GM18909 (cell line): ENCODE results near the gene ERVH48-1.
"Not testable (repeated sequence)": the region's sequence is repeated elsewhere in the genome, so short reads cannot be mapped to it uniquely, and the experiment has no call there.

Experiments
- ATAC-seq: cut with Tn5 transposase; IDR thresholded peaks from one replicate; pipeline ENCODE4 v1.9.1; 2021; ENCODE audit warnings: mild to moderate bottlenecking; ENCODE audit not compliant: unreplicated experiment, poor library complexity

ERVH48-1 gene

DNA sequence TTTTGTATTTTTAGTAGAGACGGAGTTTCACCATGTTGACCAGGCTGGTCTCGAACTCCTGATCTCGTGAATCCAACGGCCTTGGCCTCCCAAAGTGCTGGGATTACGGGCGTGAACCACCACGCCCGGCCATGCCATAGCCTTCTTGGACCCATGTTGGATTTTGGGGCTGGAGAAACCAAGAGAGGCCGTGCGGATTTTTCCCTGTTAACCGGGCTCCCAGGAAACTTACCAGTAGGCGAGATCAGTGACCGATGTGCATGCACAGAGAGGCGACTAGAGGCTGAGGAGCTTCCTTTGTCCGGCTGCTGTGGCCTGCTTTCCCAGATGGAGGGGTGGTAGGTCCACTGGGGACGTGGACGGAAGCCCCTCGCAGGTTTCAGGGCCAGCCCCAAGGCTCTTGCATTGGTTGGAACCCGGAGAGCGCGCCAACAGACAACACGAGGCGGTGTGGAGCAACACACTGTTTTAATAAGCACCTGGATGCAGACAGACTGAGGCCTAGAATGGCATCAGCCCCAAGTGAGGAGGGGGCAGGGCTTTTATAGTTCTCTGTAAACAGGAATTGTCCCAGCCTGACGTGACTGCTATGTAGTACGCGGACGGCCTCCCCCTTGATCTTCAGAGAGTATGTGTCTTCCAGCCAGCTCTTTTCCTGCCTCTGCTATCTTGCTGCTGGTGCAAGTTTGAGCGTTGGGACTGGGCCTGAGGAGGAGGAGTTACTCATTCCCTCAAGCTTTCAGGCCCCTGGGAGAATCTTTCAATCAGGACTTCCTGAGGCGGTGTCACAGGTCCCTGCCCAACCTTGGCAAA lies at the start of gene ERVH48-1:
TSS of gene ERVH48-1 (minus strand) at position 517 of the 813 bp plus-strand sequence. CDS start 6,624 bp downstream, outside the sequence.
- ATAC-seq = no peak

DNA sequence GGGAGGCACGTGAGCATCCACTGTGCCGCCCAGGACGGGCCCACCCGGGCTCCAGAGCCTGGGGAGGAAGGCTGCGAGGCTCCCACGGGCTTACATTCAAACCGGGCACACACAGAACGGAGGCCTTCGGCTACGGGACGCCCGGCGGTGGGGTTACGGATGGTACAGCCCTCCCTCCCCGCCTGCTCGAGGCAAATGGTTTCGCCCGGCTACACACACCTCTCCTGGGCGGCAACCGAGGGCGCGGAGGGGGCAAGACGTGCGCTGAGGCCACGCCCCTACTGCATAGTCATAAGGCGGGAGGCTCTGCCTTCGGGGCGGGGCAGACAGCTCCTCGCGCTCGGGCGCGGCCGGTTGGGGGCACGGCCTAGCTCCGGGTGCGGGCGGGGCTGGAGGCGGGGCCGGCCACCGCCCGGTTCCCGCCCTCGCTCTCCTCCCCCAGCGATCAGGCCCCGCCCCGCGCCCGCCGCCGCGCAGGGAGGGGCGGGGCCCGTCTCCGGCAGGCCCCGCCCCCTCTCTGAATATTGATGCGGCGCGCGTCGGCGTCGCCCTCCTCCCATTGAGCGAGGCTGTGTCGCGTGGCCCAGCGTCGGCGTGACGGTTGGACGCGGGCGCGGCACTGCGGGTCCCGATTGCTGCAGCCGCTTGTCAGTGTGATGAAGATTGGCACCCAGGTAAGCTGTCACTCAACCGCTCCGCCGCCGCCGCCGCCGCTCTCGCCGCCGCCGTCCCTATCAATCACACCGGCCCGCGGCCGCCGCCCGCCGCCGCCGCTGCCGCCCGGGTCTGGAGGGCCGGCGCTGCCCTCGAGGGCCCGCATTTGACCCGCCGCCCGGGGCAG lies 48.8 kb upstream of the ERVH48-1 start, which contains the start of gene PKNOX1:
TSS of gene PKNOX1 (plus strand) at position 572 of the 841 bp plus-strand sequence. CDS start 29,820 bp downstream, outside the sequence.
- peak; percentile 84 for ATAC-seq

DNA sequence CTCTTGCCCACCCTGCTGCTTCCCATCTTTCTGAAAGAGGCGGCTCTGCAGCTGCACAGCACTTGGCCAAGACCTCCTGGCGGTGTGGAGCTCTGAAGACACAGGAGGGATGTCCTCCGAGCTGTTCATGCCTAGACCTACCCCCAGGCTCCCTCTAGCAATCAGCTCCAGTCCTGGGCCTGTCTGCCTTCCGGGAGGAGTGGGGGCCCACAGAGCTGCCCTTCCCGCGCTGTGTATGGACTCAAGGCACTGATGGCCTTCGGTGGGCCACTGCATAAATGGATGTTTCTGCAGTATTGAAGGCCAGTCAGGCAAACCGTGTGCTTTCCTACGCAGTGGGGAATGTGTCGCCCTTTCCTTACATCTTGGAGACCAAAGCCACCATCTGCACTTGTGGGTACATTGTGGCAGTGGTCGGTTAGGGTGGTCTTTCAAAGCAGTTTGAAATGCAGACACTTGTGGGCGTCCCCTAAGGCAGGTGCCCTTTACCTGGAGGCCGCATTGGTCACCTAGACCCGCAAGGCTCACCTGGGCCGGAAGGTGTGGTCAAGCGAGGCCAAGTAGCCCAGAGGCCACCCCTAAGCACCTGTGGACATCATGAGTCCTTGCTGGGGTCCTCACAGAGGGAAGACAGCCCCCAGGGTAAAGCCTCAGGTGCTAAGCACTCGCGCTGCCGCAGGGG lies 48.0 kb upstream of the ERVH48-1 start:
- no peak for ATAC-seq

DNA sequence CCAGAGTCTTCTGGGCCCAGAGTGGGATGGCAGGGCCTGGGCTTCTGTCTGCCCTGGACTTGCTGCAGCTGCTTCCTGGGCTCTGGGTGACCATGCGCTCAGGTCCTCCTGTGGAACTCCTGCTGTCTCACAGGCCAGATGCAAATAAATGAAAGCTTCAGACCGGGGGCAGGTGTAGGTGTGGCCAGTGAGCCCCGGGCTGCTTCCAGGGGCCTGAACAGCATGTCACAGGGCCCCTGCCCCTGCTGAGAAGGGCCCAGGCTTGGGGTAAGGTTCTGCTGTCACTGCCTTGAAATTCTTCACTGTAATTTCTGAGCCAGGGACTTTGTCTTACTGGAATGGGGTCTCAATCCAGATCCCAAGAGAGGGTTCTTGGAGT lies 46.5 kb upstream of the ERVH48-1 start:
- ATAC-seq = no peak

DNA sequence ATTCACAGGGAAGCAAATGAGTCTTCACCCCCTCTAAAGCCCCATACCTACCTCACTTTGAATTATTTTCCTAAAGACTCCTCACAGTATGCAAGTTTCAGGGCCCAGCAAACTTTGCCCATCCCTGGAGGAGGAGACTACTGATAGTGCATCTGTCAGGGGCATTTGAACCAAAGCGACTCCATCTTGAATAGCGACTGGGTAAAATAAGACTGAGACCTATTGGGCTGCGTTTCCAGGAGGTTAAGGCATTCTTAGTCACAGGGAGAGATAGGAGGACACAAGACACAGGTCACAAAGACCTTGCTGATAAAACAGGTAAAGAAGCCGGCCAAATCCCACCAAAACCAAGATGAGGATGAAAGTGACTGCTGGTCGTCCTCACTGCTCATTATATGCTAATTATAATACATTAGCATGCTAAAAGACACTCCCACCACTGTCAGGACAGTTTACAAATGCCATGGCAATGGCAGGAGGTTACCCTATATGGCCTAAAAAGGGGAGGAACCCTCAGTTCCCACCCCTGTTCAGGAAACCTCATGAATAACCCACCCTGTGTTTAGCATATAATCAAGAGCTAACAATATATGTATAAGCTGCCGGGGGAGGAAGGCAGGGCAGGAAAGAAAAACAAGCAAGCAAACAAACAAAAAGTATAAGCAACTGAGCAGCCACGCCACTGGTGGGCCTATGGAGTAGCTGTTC lies 45.7 kb upstream of the ERVH48-1 start:
- no peak for ATAC-seq

DNA sequence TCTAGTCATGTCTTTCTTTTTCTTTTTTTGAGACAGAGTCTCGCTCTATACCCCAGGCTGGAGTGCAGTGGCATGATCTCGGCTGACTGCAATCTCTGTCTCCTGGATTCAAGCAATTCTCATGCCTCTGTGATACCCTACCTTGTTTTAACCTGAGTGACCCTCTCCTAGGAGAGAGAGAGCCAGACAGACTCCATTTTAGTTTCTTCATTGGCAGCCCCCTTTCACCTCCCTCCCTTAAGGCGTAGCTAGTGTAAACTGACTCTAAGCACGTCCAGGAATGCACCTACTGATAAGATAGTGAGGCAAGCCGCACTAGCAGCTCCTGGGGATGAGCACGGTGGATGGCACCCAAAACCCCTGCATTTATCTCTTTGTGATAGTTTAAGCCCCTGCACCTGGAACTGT lies 43.8 kb upstream of the ERVH48-1 start:
- no peak for ATAC-seq

DNA sequence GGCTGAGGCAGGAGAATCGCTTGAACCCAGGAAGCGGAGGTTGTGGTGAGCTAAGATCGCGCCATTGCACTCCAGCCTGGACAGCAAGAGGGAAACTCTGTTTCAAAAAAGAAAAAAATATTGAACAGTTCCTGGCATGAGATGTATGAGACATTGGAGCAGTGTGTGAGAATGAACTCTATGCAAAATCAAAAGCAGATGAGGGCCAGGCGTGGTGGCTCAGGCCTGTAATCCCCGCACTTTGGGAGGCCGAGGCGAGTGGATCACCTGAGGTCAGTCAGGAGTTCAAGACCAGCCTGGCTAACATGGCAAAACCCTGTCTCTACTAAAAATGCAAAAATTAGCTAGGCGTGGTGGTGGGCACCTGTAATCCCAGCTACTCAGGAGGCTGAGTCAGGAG lies 42.2 kb upstream of the ERVH48-1 start:
- ATAC-seq = not testable (repeated sequence)

DNA sequence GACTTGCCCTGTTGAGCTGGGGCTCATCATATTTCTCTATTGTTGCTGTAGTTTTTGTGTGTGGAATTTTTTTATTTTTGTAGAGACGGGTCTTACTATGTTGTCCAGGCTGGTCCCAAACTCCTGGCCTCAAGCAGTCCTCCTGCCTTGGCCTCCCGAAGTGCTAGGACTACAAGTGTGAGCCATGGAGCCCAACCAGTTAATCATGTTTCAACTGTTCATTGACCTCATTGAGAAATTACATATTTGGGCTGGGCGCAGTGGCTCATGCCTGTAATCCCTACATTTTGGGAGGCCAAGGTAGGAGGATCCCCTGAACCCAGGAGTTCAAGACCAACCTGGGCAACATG lies 39.8 kb upstream of the ERVH48-1 start:
- no peak for ATAC-seq

DNA sequence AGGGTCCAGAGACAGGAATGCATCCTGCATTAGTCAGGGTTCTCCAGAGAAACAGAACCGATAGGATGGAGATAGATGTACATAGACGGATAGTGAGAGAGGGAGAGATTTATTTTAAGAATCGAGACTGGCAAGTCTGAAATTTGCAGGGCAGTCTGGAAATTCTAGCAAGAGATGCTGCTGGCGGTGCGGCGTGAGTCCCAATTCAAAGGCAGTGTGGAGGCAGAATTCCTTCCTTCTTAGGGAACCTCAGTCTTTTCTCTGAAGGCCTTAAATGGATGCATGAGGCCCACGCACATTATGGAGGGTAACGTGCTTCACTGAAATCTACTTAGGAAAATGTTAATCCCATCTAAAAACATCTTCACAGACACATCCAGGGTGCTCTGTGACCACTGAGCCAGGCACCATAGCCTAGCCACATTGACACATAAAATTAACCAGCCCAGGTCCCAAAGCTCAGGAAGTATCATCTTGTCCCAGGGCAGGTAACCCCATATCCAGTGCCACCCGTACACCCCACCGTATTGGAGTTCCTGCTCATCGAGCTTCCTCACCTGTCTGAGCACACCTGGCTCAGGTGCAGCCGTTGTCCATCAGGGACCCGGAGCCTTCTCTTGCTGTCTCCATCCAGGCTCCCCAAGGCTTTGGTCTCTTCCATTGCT lies 39.2 kb upstream of the ERVH48-1 start:
- no peak for ATAC-seq

DNA sequence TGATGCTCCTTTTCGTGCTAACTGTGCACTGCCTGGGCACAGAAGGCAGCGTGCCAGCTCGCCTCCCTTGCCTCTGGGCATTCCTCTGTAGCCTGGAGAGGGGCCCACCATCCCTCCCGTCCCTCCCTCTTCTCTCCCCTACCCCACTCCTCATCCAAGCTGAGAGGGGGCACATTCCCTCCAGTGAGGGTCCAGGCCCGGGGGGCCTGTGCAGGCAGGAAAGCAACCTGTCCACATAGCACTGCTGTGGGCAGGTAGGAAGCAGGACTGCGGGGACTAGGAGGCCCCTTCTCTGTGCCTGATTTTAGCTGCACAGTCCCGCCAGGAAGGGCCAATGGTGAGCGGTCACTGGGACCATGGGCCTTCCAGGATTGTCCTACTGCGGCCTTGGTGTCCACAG lies 38.7 kb upstream of the ERVH48-1 start:
- no peak for ATAC-seq

DNA sequence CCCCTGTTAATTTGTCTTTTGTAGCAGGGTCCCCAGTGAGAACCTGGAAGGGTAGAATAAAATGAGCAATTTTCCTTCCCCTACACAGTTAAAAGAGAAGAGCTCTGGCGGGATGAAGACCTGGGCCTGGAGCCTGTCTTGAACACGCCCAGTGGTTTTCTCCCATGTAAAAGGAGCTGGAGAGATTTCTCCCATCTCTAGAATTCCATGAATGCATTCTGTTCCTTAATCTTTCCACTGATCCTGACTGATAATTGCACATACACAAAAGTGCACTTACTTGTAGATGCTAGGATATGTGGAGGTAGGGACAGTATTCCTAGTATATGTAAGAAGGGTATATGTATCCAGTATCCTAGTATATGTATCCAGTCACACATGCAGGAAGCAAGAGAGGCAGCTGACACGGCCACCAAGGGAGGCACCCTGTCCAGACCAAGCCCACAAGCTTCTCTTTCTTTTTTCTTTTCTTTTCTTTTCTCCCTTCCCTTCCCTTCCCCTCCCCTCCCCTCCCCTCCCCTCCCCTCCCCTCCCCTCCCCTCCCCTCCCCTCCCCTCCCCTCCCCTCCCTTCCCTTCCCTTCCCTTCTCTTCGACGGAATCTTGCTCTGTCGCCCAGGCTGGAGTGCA lies 37.1 kb upstream of the ERVH48-1 start:
- no peak for ATAC-seq

DNA sequence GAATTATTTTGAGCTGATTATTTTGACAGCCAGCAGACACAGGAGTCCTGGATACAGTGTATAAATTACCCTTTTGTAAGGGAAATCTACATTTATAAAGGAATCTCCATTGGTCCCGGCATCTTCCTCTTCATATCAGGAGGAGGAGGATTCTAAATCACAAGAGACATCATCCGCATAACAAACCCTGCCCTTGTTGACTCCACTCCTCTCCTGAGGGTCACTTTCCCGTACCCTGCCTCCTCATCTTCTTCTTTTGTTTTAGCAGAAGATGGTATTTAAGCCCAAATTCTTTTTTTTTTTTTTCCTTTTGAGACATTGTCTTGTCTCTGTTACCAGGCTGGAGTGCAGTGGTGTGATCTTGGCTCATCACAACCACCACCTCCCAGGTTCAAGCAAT lies 34.3 kb upstream of the ERVH48-1 start:
- no peak for ATAC-seq

DNA sequence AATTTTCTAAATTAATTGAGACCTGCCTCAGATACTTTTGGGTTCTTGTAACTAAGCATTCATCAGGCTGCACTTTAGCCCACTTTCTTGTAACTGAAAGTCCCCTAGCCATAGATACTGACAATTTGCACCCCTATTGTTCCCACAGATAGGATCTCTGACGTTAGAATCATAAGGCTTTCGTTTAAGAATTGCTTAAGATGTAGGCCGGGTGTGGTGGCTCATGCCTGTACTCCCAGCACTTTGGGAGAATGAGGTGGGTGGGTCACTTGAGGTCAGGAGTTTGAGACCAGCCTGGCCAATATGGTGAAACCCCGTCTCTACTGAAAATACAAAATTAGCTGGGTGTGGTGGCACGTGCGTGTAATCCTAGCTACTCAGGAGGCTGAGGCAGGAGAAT lies 32.7 kb upstream of the ERVH48-1 start:
- not testable (repeated sequence) for ATAC-seq

DNA sequence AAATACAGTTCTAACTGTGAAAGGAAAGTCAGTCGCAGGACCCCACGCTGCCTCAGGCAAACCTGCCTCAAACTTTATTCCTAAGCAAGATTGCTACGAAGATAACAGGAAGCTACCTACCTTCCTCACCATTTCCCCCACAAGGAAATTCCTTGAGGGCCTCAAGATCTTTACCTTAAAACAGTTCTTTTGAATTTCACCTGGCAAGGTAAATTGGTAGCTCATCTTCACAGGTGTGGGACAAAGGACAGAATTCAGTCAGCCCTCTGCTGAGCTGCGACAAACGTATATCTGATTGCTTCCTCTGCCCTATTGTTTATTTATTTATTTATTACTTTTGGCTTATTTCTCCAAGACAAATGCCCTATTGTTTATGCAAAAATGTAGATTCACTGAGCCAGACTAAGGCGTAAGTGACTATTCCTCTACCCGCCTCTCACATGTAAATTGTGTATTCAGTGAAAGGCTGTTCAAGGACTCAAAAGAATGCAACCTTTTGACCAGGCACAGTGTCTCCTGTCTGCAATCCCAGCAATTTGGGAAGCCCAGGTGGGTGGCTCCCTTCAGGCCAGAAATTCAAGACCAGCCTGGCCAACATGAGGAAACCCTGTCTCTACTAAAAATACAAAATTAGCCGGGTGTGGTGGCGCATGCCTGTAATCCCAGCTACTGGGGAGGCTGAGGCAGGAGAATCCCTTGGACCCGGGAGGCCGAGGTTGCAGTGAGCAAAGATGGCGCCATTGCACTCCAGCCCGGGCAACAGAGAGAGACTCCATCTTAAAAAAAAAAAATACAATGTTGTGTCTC lies 31.6 kb upstream of the ERVH48-1 start:
- no peak for ATAC-seq

DNA sequence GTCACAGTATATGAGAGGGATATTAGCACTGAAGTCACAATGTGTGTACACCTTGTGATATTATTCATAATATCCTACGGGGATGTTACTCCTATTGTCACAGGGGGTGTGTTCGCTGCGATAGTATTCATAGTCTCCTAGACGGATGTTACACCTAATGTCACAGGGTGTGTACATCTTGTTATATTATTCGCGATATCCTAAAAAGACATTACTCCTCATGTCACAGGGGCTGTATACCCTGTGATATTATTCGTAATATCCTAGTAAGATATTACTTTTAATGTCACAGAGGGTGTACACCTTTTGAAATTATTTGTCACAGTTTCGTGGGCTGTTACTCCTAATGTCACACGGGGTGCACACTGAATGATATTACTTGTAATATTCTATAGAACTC lies 25.8 kb upstream of the ERVH48-1 start:
- ATAC-seq = not testable (repeated sequence)

DNA sequence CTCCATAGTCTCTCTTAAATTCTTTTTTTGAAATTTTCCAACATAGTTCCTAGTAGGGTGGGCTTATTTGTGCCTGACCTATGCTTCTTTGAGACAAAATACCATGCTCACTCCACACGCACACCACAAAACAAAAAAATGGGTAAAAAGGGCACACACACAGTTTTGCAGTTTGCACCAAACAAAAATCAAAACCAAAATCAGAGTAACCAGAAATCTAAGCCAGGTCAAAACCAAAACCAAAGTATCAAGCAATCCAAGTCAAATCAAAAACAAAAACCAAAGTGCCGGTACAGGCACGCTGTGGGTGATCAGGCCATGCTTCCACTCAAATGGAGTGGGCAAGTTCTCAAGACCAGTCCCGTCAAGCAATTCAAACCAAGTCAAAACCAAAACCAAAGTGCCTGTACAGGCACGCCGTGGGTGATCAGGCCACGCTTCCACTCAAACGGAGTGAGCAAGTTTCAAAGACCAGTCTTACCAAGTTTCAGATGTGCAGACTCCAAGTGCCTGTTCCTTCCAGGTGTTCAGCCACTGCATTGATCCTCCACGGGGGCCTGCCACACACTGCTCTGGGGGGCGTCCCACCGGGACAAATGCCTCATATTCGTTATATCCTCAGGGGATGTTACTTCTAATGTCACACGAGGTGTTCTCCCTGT lies 23.8 kb upstream of the ERVH48-1 start:
- not testable (repeated sequence) for ATAC-seq

DNA sequence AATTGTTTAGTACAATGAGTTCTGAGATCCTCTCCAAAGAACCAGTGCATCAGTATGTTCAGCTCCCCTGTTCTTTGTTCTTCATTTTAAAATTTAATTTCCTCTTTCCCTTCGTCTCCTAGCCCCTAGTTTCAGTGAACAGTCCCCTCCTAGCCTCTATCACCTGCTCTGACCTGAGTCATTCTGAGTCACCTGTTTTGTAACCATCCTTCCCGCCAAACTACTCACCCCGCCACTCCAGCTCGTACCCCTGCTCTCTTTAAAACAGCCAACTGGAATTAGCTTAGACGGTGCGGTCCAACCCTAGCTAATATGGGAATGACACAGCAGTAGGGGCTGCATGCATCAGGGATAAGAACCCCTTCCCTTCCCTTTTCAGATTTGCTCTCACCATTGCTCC lies 16.8 kb upstream of the ERVH48-1 start:
- ATAC-seq = no peak

DNA sequence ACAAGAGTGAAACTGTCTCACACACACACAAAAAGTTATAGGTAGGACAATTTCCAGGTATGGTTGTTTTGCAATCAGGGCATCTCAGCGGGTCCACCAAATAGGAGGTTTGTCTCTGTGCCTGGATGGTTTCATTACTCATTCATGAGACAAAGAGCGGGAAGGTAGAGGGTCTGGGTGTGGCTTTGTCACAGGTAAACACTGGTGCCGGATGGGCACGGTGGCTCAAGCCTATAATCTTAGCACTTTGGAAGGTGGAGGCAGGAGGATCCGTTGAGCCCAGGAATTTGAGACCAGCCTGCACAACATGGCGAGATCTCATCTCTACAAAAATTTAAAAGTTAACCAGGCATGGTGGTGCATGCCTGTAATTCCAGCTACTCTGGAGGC lies 16.3 kb upstream of the ERVH48-1 start:
- ATAC-seq = no peak
